Hematopoietic multipotent progenitor cell treated with erythropoietin and hydrocortisone succinate and interleukin-3 and kit ligand, for 15 days (in vitro differentiated cells): ENCODE results near the gene SEMA4D.

ENCODE experiments used
- DNase-seq: peaks from one replicate; pipeline ENCODE4 v3.0.0-alpha.2; 2015; ENCODE audit warnings: low spot score

SEMA4D gene

DNA sequence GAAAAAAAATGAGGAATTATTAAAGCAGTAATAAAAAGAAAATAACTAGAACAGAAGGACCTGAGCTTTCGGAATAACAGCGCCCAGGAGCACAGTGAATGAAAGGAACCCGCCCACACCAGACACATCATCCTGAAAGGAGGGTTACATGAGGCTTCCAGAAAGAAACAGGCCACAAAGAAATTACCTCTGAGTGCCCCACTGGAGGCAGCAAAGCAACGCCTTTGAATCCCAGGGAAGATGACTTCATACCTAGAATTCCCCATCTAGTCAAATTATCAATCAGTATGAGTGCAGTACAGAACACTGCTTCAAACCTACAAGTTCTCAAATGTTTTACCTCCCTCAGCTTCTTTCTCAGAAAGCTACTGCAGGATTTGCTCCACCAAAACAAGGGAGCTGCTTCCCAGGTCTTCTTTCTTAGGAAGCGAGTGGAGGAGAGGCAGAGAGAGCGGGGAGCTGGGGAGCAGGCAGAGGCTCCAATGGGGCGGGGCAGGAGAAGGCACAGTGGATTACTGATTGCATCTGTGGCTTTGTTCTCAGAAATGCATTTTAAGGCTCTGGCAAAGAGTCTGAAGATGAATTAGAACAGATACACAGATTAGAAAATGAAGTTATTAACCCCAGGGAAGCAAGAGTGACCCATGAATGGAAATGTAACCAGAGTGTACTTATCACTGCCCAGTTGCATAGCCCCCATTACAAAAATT is 87.1 kb downstream of the SEMA4D start:
- peak; percentile 44 for DNase-seq

DNA sequence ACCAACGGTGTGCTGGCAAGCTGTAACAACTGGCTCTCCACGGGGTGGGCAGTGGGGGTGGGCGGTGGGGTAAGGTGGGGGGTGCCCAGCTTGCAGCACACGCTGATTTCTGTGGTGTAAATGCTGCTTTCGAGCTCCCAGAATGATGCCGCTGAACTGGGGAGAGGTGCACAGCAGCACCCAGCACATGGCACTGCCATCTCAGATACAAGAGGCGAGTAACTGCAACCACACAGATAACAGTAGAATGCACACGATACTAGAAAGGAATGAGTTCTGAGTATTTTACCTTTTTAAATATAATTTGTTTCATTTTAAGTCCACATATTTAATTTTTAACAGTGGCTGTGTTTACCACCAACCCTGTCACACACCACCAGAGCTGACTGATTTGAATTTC is 87.9 kb downstream of the SEMA4D start:
- peak; percentile 64 for DNase-seq

DNA sequence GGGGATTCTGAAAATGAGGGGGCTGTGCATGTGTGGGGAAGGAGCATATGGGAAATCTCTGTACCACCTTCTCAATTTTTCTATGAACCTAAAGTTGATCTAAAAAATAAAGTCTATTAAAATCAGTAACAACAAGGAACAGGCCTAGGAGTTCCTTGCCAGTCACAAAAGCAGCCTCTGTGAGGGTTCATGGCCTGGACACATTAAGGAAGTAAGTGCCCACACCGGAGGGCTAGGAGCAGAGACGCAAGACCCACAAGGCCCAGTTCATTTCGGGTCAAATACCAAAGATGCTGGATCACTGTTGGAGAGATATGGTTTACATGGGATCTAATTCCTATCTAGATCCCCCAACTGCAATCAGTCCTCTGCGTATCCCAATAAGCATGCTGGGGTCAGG is 88.4 kb downstream of the SEMA4D start:
- no peak for DNase-seq

DNA sequence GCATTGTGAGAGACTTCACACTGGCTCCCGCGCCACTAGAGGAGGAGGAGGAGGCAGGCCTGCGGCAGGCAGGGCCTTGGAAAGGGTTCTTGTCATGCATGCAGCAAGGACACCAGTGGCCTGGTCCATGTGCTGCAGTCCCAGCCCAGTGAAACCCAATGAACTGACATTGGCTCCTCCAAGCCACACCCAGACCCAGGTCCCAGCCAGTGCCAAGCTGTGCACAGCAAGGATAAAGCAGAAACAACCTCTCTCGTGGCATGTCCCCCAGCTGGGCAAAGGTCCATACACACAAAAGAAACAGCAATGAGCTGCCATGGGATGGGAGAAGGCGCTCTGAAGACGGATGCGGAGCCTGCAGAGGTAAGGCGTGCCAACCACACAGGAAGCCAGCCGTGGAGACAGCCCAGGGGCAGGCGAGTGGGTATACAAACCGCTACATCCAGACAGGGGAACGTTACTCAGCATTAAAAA is 89.2 kb downstream of the SEMA4D start:
- peak; percentile 68 for DNase-seq

DNA sequence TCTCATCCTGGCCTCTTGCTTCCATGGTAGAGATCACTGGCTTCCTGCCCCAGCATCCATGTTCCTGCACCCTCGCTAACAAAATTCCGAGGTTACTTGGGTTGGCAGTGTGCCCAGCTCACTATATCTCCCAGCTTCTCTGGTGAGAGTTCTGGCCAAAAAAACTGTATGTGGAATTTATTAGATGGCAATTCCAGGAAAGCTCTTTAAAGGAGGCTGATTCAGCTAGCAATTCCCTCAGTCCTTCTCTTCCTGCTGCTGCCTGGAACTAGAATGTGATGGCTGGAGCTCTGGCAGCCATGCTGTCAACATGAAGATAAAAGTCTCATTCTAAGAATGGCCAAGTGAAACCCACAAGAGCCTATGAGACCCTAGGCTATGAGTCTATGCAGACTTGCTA is 90.8 kb downstream of the SEMA4D start:
- DNase-seq = no peak

DNA sequence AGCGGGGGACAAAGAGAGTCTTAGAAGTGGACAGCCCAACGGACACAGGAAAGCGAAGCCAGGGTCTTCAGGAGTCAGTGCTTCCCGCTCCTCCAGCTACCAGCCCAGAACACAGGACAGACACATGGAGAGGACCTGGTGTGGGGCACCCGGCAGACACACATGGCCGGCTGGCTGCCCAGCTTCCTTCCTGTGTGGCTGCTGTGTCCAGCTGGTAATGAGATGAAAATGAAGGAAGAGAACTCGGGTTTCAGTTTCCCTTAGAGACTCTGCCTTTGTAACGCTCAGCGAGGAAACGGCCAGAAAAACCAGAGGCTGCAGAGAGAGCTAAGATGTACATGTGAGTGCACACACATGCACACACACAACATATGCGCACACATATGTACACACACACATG is 92.1 kb downstream of the SEMA4D start:
- DNase-seq = no peak

DNA sequence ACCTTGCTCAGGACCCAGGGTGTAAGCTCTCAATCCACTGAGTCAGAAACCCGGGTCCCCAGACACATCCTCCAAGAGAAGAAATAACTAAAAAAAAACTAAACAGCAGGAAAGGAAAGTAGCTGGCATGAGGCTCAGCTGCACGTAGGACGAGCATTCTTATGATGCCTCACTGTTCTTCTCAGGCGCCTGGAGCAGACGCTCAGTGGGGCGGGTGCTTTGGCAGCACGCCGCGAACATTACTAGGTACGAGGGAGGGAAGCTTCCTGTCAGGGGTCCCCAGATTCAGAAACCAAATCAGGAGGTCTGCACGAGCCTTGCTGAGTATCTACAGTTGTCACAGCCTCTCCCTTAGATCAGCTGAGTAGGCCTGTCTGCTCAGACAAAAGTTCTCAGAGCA is 93.8 kb downstream of the SEMA4D start:
- no peak for DNase-seq

DNA sequence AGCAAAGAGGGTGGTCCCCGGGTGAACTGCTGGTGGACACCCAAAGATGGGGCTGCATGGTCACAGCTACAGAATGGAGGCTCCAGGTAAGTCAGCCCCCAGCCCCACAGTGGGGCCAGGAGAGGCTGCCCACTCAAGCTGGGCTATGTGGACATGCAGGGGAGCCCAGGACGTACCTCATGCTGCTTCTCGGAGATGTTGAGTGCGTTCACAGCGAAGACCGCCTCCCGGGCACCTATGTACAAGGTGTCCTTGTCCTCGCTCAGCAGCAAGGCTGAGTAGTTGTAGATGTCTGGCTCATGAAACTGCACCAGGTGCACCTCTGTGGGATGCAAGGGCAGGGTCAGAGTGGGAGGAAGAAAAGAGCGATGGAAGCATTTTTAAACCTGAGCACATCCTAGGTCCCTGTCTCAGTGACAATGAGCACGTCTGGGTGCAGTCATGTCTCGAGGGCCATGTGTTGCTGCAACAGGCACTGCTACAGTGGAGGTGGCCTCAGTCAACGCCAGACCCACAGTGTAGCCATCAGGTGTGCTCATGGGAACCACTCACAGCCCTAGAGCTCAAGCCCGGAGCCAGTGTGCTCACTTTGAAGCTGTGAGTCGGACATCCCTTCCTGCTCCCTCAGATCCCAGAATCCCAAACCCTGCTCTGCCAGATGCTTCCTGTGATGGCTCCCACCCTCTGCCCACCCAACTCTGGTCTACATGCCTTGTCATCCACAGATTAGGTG is 95.1 kb downstream of the SEMA4D start:
- no peak for DNase-seq

DNA sequence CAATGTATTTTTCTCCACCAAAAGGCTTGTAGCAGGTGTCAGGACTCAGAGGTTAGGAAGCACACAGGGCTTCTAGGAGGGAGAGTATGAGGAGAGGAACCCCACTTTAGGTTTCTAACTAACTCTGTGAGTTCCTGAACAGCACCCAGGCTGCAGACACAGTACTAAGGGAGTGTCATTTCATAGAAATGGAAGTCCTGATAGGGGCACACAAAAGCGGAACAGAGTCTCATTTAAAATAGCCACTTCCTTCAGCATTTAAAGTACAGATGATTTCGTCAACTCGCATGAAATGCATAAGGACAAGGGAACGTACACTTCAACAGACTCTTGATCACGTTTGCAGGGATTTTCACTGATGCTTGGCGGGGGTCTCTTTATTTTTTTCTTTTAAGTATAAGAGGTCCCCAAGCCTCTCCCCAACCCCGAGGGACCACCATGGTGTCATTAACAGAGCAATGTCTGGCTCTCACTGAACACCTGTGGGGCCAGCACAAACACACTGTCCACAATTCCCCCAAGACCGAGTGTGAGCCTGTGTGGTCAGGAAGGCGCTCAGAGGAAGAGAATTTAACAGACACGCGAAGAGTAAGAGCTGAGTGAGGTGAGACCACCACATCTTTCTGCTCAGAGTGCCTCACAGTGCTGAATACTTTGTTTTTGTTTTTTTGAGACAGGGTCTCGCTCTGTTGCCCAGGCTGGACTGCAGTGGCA is 97.4 kb downstream of the SEMA4D start:
- no peak for DNase-seq

DNA sequence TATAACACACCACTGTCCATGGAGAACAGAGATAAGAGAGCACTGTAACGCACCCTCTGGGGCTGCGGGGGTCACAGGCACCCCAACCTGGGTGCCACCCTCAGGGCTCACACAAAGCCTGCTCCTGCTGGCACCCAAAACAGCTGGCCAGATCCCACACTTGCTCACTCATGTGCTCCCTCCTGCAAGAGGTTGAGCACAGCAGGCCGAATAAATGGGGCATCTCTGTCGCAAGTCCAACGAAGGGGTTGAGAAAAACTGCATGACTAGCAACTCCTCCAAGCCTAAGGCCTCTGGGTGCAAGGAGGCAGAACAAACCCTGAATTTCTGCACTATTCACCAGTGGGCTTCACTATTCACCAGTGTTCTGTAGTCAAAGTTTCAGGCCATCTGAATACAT is 99.3 kb downstream of the SEMA4D start:
- no peak for DNase-seq

DNA sequence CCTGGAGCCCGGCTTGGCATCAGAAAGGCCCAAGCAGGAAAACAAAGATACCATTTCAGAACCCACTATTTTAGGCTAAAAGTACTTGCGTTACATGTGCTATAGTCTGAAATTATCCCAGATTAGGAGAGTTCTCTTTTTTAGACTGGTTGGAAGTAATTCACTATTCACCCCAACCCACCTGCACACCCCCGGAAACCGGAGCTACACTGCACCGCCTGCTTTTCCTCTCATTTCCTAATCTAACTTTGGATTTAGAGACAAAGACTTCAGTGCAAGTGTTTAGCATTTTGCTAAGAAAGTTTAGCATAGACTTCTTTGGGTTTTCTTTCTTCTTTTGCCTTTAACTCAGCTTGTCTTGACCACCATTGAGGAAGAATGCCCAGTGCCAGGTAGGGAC is 100.4 kb downstream of the SEMA4D start:
- no peak for DNase-seq

DNA sequence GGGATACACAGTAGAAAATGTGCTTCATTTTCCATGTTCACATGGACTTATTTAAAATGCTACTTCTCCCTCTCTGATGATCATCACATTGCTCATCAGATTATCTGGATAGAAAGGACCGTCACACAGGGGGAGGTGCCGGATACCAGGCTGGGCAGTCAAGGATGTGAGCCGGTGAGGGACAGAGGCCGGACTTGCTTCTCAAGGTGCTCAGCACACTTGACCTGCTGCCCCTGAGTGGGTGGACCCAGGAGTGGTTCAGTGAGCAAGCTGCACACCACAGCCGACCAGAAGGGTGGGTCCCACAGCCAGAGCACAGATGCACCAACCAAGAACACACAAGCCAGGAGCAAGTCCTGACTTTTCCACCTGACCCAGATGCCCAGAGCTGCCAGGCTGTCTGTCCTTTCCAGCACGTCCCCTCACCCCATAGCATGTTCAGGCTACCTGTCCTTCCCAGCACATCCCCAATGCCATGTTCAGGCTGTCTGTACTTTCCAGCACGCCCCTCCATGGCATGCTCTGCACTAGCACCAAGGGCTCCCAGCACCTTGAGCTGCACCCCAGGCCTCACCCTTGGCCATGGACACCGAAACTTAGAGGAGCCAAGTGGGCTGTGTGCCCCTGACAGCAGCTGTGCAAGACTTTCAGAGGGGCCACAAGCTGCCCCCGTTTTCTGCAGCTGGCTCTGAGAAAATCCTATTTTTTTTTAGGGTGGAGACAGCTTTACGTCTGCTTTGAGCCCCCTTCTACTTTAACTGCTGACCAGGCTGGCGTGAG is 101.8 kb downstream of the SEMA4D start:
- DNase-seq = no peak

DNA sequence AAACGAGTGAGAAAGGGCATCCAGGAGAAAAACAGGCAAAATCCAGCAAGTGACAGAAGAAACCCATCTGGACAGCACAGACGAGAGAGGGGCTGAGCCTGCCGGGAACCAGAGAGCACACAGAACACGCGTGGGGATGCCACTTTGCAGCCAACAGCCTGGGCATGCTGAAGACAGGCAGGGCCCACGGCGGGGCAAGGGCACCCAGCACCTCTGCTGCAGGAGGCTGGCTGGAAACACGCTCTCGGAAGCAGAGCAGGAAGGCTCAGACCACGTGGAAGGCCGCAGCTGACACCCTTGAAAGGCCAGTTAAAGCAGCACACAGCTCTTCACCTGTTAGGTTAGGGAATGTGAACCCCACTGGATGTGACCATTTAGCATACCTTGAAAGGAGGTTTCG is 103.5 kb downstream of the SEMA4D start:
- no peak for DNase-seq

DNA sequence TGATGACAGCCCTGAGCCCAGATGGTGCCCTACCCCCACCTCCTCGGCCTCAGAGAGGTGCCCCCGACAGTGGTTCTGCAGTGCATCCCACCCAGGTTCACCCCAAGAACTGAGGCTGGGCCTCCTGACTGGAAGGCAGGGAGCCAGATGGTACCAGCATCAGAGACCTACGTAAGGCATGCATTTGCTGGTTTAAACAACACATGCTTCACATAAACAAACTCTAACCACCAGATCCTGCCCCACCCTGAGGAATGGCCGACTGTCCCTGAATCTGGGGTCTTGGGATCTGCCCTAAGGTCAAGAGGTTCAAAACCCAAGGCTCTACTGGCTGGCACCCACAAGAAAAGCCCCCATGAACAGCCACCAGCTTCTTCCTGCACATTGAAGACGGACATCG is 106.3 kb downstream of the SEMA4D start:
- DNase-seq = no peak

DNA sequence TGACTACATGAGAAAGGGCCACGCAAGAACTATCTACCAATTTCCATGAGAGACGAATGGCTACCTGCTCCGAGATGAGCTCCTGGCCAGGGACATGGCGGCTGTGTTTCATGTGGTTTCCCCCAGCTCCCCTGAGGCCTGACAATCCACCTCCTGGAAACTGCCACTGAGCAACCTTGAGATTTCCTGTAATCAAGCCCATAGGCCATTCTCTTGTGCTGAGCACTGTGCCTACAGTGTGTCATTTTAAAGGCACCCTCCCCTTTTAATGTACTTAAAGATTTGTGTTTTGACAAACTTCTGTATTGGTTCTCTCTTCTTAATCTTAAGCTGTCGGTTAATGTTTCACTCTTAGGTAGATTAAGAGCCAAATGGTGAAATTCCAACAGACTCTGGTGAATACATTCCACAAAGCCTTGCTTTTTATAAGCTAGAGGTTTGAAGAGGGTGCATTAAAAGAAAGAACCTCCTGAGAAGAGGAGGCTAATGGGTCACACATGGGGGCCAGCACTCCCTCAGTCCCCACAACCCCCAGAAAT is 107.3 kb downstream of the SEMA4D start:
- no peak for DNase-seq

DNA sequence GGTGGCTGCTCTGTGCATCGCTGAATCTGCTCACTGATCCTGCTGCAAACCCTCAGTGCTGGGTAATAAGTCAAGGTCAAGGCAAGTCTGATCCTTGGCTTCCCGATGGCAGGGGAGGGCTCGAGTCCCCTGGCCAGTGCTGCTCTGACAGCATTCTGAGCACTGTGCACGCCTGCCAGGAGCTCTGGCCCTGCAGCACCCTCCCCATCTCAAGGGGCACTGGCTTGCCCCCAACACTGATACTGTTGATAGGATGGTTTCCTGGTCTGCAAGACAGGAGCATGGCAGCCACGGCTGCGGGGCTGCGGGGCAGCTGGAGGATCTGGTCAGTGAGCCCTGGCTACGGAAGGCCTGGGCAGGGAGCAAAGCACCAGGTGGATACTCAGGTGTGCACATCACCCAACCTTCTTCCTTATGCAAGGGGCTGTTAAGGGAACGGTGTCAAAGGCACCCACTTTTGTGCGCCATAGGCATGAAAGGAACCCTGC is 107.8 kb downstream of the SEMA4D start:
- no peak for DNase-seq

DNA sequence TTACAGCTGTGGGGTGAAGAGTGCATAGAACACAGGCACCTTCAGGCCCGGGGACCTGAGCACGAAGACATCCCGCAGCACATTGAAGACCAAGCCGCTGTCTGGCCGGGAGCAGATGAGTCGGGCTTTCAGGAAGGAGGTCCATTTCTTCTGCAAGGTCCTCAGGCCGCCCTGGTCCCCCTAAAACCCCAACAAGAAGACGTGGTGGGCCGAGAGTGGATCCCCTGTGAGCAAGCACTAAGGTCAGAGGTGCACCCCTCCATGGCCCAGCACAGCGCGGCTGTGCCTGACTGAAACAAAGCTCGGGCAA is 109.1 kb downstream of the SEMA4D start:
- DNase-seq = no peak

DNA sequence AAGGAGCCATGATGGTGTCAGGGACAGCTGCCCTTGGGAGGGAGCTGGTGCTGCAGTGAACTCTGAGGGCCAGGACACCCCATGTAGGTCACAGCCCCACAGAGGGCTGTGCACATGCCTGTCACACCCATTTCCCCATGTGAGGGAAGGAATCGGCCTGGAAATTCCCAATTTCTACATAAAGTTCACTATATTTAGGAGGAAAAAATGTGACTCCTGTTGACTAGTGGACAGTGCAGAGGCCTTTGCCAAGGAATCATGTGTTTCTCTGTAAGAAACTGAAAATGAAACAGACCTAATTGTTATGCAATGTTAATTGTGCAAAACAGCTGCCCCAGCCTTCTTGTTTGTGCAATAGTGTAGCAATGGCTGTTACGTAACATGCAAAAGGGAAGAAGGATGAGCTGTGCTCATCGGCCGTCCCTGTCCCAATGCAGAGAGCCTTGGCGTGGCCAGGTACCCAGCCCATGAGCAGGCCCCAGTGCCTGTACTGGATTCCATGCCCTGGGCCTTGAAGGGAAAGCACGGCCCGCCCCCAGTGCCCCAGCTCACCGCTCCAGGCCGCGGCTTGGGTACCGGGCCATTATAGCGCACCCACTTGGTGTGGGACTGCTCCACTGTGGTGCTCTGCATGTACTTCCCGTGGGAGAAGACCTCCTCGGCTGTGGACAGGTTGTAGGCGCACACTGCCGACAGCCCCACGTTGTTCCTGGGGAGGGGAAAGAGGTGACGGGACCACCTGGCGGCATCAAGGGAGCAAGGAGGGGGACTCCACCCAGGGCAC is 109.6 kb downstream of the SEMA4D start:
- no peak for DNase-seq

DNA sequence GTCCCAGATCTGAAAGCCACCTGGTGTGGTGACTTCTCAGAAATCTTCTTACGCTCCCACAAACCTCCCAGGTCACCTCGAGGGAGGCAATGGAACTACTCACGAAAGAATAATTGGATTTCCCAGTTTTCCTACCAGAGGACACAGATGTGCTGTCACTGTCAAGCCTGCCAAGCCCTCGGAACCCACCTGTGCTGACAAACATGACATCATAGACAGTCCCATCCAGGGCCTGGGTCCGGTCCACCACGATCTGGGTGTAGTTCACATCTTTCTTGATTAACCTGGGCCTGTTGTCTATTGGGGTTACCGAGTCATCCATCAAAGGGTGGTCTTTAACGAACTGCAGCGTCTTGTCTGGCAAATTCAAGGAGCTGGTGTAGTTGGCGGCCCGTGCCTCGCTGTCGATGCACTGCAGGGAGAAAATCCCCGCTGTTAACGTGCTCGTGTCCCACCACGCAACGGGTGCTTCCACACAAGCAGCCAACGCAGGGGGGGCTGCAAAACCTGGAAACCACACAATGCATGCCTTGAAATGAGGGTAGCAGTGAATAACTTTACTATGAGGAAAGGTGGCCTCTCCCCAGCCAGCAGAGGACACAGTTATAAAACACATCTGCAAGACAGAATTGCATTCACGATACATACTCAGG is 110.6 kb downstream of the SEMA4D start:
- no peak for DNase-seq

DNA sequence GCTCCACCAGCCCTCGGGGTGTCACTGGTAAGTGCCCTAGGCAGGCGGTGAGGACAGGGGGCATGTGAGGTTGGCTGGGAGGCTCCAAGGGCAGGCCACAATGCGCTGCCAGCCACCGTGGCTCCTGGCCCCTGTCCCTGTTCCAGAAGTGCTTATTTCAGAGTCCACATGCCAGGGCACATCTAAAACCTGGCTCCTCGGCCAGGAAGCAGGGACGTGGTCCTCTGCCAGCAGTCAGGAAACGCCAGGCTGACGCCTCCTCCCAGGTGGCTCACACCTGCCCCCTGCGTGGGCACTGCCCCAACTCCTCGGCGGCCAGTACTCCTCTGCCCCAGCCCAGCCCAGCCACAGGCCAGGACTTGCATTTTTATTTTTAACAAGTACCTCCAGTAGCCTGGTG is 111.1 kb downstream of the SEMA4D start:
- no peak for DNase-seq

DNA sequence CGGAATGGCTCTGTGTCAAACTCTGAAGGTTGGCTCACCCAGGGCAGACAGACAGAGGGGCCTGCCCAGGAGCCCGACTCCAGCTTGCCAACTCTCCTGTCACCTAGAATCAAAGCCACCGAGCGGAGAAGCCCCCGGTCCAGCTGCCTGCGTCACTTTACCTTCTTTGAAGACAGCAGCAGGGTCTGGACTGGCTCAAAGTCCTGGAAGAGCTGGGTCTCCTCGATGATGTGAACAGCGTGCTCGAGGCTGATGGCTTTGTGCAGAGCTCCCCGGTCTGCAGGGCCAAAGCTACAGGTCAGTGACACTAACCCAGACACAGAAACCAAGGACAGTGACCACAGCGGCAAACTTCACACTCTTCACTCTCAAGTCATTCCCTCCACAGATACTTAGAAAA is 111.7 kb downstream of the SEMA4D start:
- DNase-seq = no peak
